K562 (cell line): ENCODE results near the gene PRSS35. TPM values are rescaled to one million over a fixed set of nuclear protein-coding genes. Genes with fewer than 3 reads are reported as not detected.

Experiments
- ATAC-seq: fragments of 200-7000 bp; cut with Tn5 transposase; 3 replicates; pipeline ENCODE4 v1.9.1; 2020; ENCODE audit warnings: moderate library complexity
- BruUV-seq: library from RNA; stranded (reverse); fragments of 400-500 nt; replicated peaks from 2 replicates; lab custom pipeline; 2021; lab: Mats Ljungman, UMichigan
- CTCF ChIA-PET: fragments of 300-600 bp; formaldehyde crosslinking; extraction: SDS; loops from one replicate; lab custom pipeline; 2021; ENCODE audit warnings: low intra/inter-chr PET ratio; lab: Yijun Ruan, JAX
- POLR2A ChIA-PET: fragments of 300-600, 350-650 bp; sonication (Branson Sonifier 250); formaldehyde crosslinking; extraction: SDS; loops from one replicate; lab custom pipeline; 2021; ENCODE audit warnings: antibody characterized with exemption, inconsistent platforms; lab: Yijun Ruan, JAX
- DNase-seq, 4 experiments: peaks; one replicate each; pipeline versions ENCODE4 v3.0.0 to v3.0.0-alpha.2; 2011 to 2018; ENCODE audit warnings: low spot score in 3 of 4, mixed read lengths in 3 of 4; ENCODE audit errors: extremely low read depth in 1 of 4
- FAIRE-seq: peaks from 2 replicates; lab custom pipeline; 2011; peaks lifted over from hg19 to GRCh38; lab: Jason Lieb, UNC
- H2AFZ ChIP-seq: 2 replicates; pipeline ENCODE4 v1.6.0; 2011; ENCODE audit warnings: low read depth, low read length, control low read depth, inconsistent platforms
- H3K27ac ChIP-seq: fragments of 200-600 bp; 3 replicates; pipeline ENCODE4 v1.8.0; 2011; ENCODE audit warnings: low read depth, mild to moderate bottlenecking, control low read depth, inconsistent platforms, low read length, moderate library complexity, mixed read lengths; ENCODE audit errors: extremely low read depth
- H3K27me3 ChIP-seq, 2 experiments: fragments of 300-600 bp in 1 of 2; 2 replicates in 1 of 2; 3 replicates in 1 of 2; pipeline versions ENCODE4 v1.6.0 to v1.8.0; 2011; ENCODE audit warnings: inconsistent platforms in 2 of 2, low read length in 2 of 2, mild to moderate bottlenecking in 1 of 2, mixed read lengths in 1 of 2, moderate library complexity in 1 of 2; ENCODE audit not compliant: control insufficient read depth in 2 of 2, insufficient read depth in 2 of 2
- H3K36me3 ChIP-seq: fragments of 300-600 bp; 3 replicates; pipeline ENCODE4 v1.8.0; 2011; ENCODE audit warnings: mild to moderate bottlenecking, low read length, inconsistent platforms; ENCODE audit not compliant: control insufficient read depth, insufficient read depth
- H3K4me1 ChIP-seq, 2 experiments: fragments of 200-600 bp in 1 of 2; replicated peaks in 1 of 2; 2 replicates in 1 of 2; 3 replicates in 1 of 2; pipeline versions ENCODE4 v1.5.1 to v1.8.0; 2011; ENCODE audit warnings: inconsistent platforms in 2 of 2, low read length in 2 of 2, mild to moderate bottlenecking in 1 of 2, mixed read lengths in 1 of 2, moderate library complexity in 1 of 2; ENCODE audit not compliant: control insufficient read depth in 2 of 2, insufficient read depth in 2 of 2
- H3K4me2 ChIP-seq: 2 replicates; pipeline ENCODE4 v1.6.1; 2011; ENCODE audit warnings: low read length, control low read depth, inconsistent platforms, mixed read lengths; ENCODE audit not compliant: insufficient read depth
- H3K4me3 ChIP-seq: fragments of 200-600 bp; sonication (generic), shearing (Covaris generic); 2 replicates; pipeline ENCODE4 v1.5.1; 2016; ENCODE audit warnings: control low read depth, inconsistent platforms
- H3K79me2 ChIP-seq: fragments of 200-600 bp; 3 replicates; pipeline ENCODE4 v1.8.0; 2011; ENCODE audit warnings: low read length, inconsistent platforms; ENCODE audit not compliant: control insufficient read depth, insufficient read depth
- H3K9ac ChIP-seq, 2 experiments: 2 replicates each; pipeline versions ENCODE4 v1.6.0 to v1.6.1; 2011; ENCODE audit warnings: low read depth in 2 of 2, low read length in 2 of 2, control low read depth in 1 of 2, inconsistent platforms in 1 of 2, mild to moderate bottlenecking in 1 of 2, mixed read lengths in 1 of 2; ENCODE audit not compliant: insufficient read depth in 1 of 2
- H3K9me1 ChIP-seq: one replicate; pipeline ENCODE4 v1.6.0; 2011; ENCODE audit warnings: inconsistent platforms, mild to moderate bottlenecking, low read length, moderate library complexity; ENCODE audit not compliant: control insufficient read depth, insufficient read depth
- H3K9me3 ChIP-seq: replicated peaks from 2 replicates; pipeline ENCODE4 v1.5.1; 2011; ENCODE audit warnings: low read depth, low read length, inconsistent platforms; ENCODE audit not compliant: control insufficient read depth, insufficient read depth
- H4K20me1 ChIP-seq: replicated peaks from 2 replicates; pipeline ENCODE4 v1.6.1; 2011; ENCODE audit warnings: low read length, inconsistent platforms, mixed read lengths; ENCODE audit not compliant: control insufficient read depth, insufficient read depth
- CBX8 ChIP-seq: fragments of 200-600 bp; sonication (generic); IDR thresholded peaks from 2 replicates; pipeline ENCODE4 v1.6.1; 2012; ENCODE audit warnings: borderline replicate concordance, mixed run types, low read depth, mild to moderate bottlenecking, moderate library complexity, mixed read lengths, low read length, control low read depth, inconsistent platforms; ENCODE audit not compliant: poor library complexity, severe bottlenecking; ENCODE audit errors: extremely low read depth
- E2F8 ChIP-seq: fragments of 450-650 bp; IDR thresholded peaks from 2 replicates; pipeline ENCODE4 v1.7.1; 2018; ENCODE audit warnings: mild to moderate bottlenecking, low read depth; ENCODE audit not compliant: partially characterized antibody
- FOS ChIP-seq: IDR thresholded peaks from 3 replicates; pipeline ENCODE4 v1.6.1; 2011; ENCODE audit not compliant: insufficient read length; ENCODE audit errors: extremely low read depth
- MBD1 ChIP-seq: fragments of 250-450 bp; sonication (Bioruptor Pico); IDR thresholded peaks from 2 replicates; pipeline ENCODE4 v1.8.0; 2022; ENCODE audit warnings: inconsistent platforms
- OTX1 ChIP-seq: fragments of 450-650 bp; formaldehyde crosslinking; IDR thresholded peaks from 2 replicates; pipeline ENCODE4 v1.4.0; 2022; ENCODE audit warnings: mild to moderate bottlenecking
- SOX6 ChIP-seq: fragments of 450-650 bp; IDR thresholded peaks from 2 replicates; pipeline ENCODE4 v1.6.1; 2014; ENCODE audit warnings: mild to moderate bottlenecking
- TBP ChIP-seq: optimal IDR thresholded peaks from 2 replicates; pipeline ENCODE3; 2011; ENCODE audit warnings: low read depth, low read length, improper control_type of control experiment
- ZBTB12 ChIP-seq: fragments of 250-450 bp; sonication (Bioruptor Pico); IDR thresholded peaks from 2 replicates; pipeline ENCODE4 v1.4.0; 2020
- ZBTB26 ChIP-seq: fragments of 450-650 bp; formaldehyde crosslinking; IDR thresholded peaks from 2 replicates; pipeline ENCODE4 v1.4.0; 2022; ENCODE audit warnings: missing genetic modification characterization
- ZNF384 ChIP-seq: IDR thresholded peaks from 2 replicates; pipeline ENCODE4 v1.6.1; 2012; ENCODE audit warnings: low read depth, low read length, improper control_type of control experiment
- ZNF592 ChIP-seq: fragments of 450-650 bp; IDR thresholded peaks from 2 replicates; pipeline ENCODE4 v1.6.1; 2017; ENCODE audit warnings: antibody characterized with exemption, mild to moderate bottlenecking
- WGBS: fragments of 100-300 bp; shearing (Covaris generic); methylation state at CpG from one replicate; pipeline ENCODE4 v1.1.6; 2016; ENCODE audit warnings: low coverage, mixed read lengths; ENCODE audit not compliant: insufficient coverage; ENCODE audit errors: missing lambda C conversion rate; 5-methylcytosine and 5-hydroxymethylcytosine counted together
- in situ Hi-C: fragments of 300-500 bp; cut with MboI; formaldehyde crosslinking; loops from 4 replicates; pipeline ENCODE4 v1.15.0; 2018; ENCODE audit warnings: inconsistent platforms, mixed read lengths
- intact Hi-C: fragments of 100-400 bp; cut with micrococcal nuclease; formaldehyde crosslinking; loops from 2 replicates; pipeline ENCODE4 v1.14.2; 2022
- polyA plus RNA-seq, 8 experiments: library from polyadenylated mRNA; depleted of rRNA in 4 of 8; stranded (reverse) in 5 of 8; unstranded in 3 of 8; fragments of >200 nt; fragmentation: Nextera tagmentation in 2 of 8; fragmentation: Illumina TruSeq in 1 of 8; extraction: Ambion mirVana in 2 of 8; extraction: Trizol in 1 of 8; gene quantifications; 2 replicates each; pipeline versions ENCODE4 v1.2.1 to v1.2.3, GENCODE V29; 2011 to 2014; ENCODE audit warnings: inconsistent platforms in 1 of 8, missing spikeins in 1 of 8
- total RNA-seq, 7 experiments: library from RNA; depleted of rRNA in 6 of 7; stranded (reverse); fragments of >200 nt in 6 of 7; fragmentation: Illumina TruSeq in 2 of 7; extraction: Trizol in 2 of 7; gene quantifications; 2 replicates each; pipeline versions ENCODE4 v1.2.1 to v1.2.3, GENCODE V29; 2011 to 2021; ENCODE audit warnings: low replicate concordance in 1 of 7

The PRSS35 gene
- total and polyA plus RNA-seq, 9 of the 15 experiments (the other 6 are each of a cell fraction or from before 2014, with no cell fraction given), result not detected

- Histone ChIP-seq H3K36me3 (no peaks in the 10 kb centered on the region), H3K27me3 (no peaks in the 10 kb centered on the region), H3K9me3 (no peaks in the 10 kb centered on the region), H3K4me3 (no peak overlapping the region), H3K4me2 (no peak overlapping the region), H3K27ac (no peak overlapping the region), H3K9me1 (no peaks in the 10 kb centered on the region), H3K79me2 (no peaks in the 10 kb centered on the region), H4K20me1 (no peaks in the 10 kb centered on the region), H3K4me1 (no peaks in the 10 kb centered on the region), H2AFZ (no peak overlapping the region), H3K9ac (no peak overlapping the region)
- no peak for TF ChIP-seq ZNF592
- TF ChIP-seq CBX8, result no peak
- no peak for TF ChIP-seq MBD1 (CRISPR knock-in tag)
- TF ChIP-seq E2F8, result no peak
- no peak for TF ChIP-seq ZBTB12 (CRISPR knock-in tag)
- TF ChIP-seq ZBTB26 (CRISPR knock-in tag), result no peak
- TF ChIP-seq OTX1 (CRISPR knock-in tag), result no peak
- no peak for TF ChIP-seq SOX6
- TF ChIP-seq ZNF384, result no peak
- no peak for TF ChIP-seq FOS
- no peak for TF ChIP-seq TBP
- POLR2A ChIA-PET, result no interaction called here
- ATAC-seq, result no peak
- CTCF ChIA-PET, result no interaction called here
- BruUV-seq, result no TSS peak
- WGBS, result 0% methylated on average over 6 of the region's 6 CpGs
- no peak for DNase-seq
- intact Hi-C loops, result no loop called here
- in situ Hi-C loops, result no loop called here
- FAIRE-seq, result no peak
These were observed 62.4 kb downstream of the PRSS35 start for GRCh38 chr6:83574783-83575182.
